ENCODE data around the gene CPLX3.

CPLX3 gene

GRCh38 chr15:74869726-74870407 is 43.4 kb downstream of the CPLX3 start:
- no peak for ATAC-seq (ENCODE audit: insufficient read depth, low read depth)
- H3K9ac ChIP-seq (ENCODE audit: low read depth, low read length): no peak overlapping the region; the same call in 1 of the 2 replicates

GRCh38 chr15:74870436-74871215 is 44.2 kb downstream of the CPLX3 start:
- ATAC-seq (ENCODE audit: insufficient read depth, low read depth): no peak
- Histone ChIP-seq H3K36me3 (ENCODE audit: insufficient read depth, low read length) (peaks cover 20% of the 10 kb centered on the region), H3K27me3 (ENCODE audit: insufficient read depth, low read length, poor library complexity) (no peaks in the 10 kb centered on the region), H3K4me3 (ENCODE audit: low read depth in 1 of 2, low read length in 2 of 2) (peak overlapping the region in 1 of 2 experiments; percentile 1; a peak in 1 of 4 replicates), H3K4me1 (ENCODE audit: insufficient read depth, low read length) (peaks cover 41% of the 10 kb centered on the region), H4K20me1 (ENCODE audit: insufficient read depth, low read length) (peaks cover 27% of the 10 kb centered on the region), H3K27ac (ENCODE audit: low read length) (no peak overlapping the region; the same call in 1 of the 2 replicates), H3K79me2 (ENCODE audit: insufficient read depth, low read length) (peaks cover 70% of the 10 kb centered on the region), H3K9ac (ENCODE audit: low read depth, low read length) (0 out of 2 replicates have a peak overlapping the region, but pooled peaks have one; percentile 28), H3K9me3 (ENCODE audit: insufficient read depth, low read length, severe bottlenecking) (no peaks in the 10 kb centered on the region), H2AFZ (ENCODE audit: low read depth, low read length) (no peak overlapping the region), H3K4me2 (ENCODE audit: insufficient read depth, low read length) (peak overlapping the region; percentile 39)
- no peak for DNase-seq
- no peak for TF ChIP-seq CTCF (IDR thresholded peaks at IDR 0.05; ENCODE audit: borderline replicate concordance, extremely low read depth, low read length, poor library complexity, severe bottlenecking)
- TF ChIP-seq EZH2 (IDR thresholded peaks at IDR 0.05; ENCODE audit: borderline replicate concordance, low read depth, low read length, severe bottlenecking): no peak

More at GRCh38 chr15:74869726-74870407, 43.4 kb downstream of the CPLX3 start:
- H3K36me3 ChIP-seq (ENCODE audit: insufficient read depth, low read length): peaks cover 20% of the 10 kb centered on the region
- peaks cover 41% of the 10 kb centered on the region for H3K4me1 ChIP-seq (ENCODE audit: insufficient read depth, low read length)
- TF ChIP-seq EZH2 (IDR thresholded peaks at IDR 0.05; ENCODE audit: borderline replicate concordance, low read depth, low read length, severe bottlenecking) (no peak), CTCF (IDR thresholded peaks at IDR 0.05; ENCODE audit: borderline replicate concordance, extremely low read depth, low read length, poor library complexity, severe bottlenecking) (no peak)
- peak overlapping the region; percentile 35; the same call in 1 of the 2 replicates for H3K27ac ChIP-seq (ENCODE audit: low read length)
- peaks cover 27% of the 10 kb centered on the region for H4K20me1 ChIP-seq (ENCODE audit: insufficient read depth, low read length)
- peaks cover 75% of the 10 kb centered on the region for H3K79me2 ChIP-seq (ENCODE audit: insufficient read depth, low read length)
- H3K9me3 ChIP-seq (ENCODE audit: insufficient read depth, low read length, severe bottlenecking): no peaks in the 10 kb centered on the region
- no peaks in the 10 kb centered on the region for H3K27me3 ChIP-seq (ENCODE audit: insufficient read depth, low read length, poor library complexity)
- H2AFZ ChIP-seq (ENCODE audit: low read depth, low read length): no peak overlapping the region
- peak overlapping the region; percentile 39; the same call in 1 of the 2 replicates for H3K4me2 ChIP-seq (ENCODE audit: insufficient read depth, low read length)
- DNase-seq: peak; percentile 23
- no peak overlapping the region for H3K4me3 ChIP-seq (ENCODE audit: low read depth in 1 of 2, low read length in 2 of 2)

- TF ChIP-seq EZH2 (IDR thresholded peaks at IDR 0.05; ENCODE audit: borderline replicate concordance, low read depth, low read length, severe bottlenecking) (no peak), CTCF (IDR thresholded peaks at IDR 0.05; ENCODE audit: borderline replicate concordance, extremely low read depth, low read length, poor library complexity, severe bottlenecking) (no peak)
- H2AFZ ChIP-seq (ENCODE audit: low read depth, low read length): peak overlapping the region; percentile 90
- H3K9ac ChIP-seq (ENCODE audit: low read depth, low read length): peak overlapping the region; percentile 74
- no peak for DNase-seq
- peak overlapping the region; percentile 92 to 99 for H3K4me3 ChIP-seq (ENCODE audit: low read depth in 1 of 2, low read length in 2 of 2)
- peak overlapping the region; percentile 91 for H3K27ac ChIP-seq (ENCODE audit: low read length)
- peak overlapping the region; percentile 94 for H3K4me2 ChIP-seq (ENCODE audit: insufficient read depth, low read length)
- H3K9me3 ChIP-seq (ENCODE audit: insufficient read depth, low read length, severe bottlenecking): no peaks in the 10 kb centered on the region
- peaks cover 24% of the 10 kb centered on the region for H4K20me1 ChIP-seq (ENCODE audit: insufficient read depth, low read length)
- H3K79me2 ChIP-seq (ENCODE audit: insufficient read depth, low read length): peaks cover 52% of the 10 kb centered on the region
- H3K27me3 ChIP-seq (ENCODE audit: insufficient read depth, low read length, poor library complexity): no peaks in the 10 kb centered on the region
- H3K36me3 ChIP-seq (ENCODE audit: insufficient read depth, low read length): peaks cover 13% of the 10 kb centered on the region
- H3K4me1 ChIP-seq (ENCODE audit: insufficient read depth, low read length): peaks cover 41% of the 10 kb centered on the region
- no peak for ATAC-seq (ENCODE audit: insufficient read depth, low read depth)
Observed at GRCh38 chr15:74872702-74873035, 46.2 kb downstream of the CPLX3 start.

Data from DND-41 (cell line).